GM21576 (cell line): ENCODE data around the gene VPS35.

ENCODE experiments used
- ATAC-seq: cut with Tn5 transposase; IDR thresholded peaks from one replicate; pipeline ENCODE4 v1.9.1; 2021; ENCODE audit warnings: mild to moderate bottlenecking, moderate library complexity; ENCODE audit not compliant: unreplicated experiment

VPS35 gene

GRCh38 chr16:46620266-46621005, 68.5 kb downstream of the VPS35 start:
- ATAC-seq, result no peak

GRCh38 chr16:46618516-46618915, 70.5 kb downstream of the VPS35 start:
- ATAC-seq, result no peak

- ATAC-seq, result no peak
Observed at GRCh38 chr16:46614006-46614405, 75.0 kb downstream of the VPS35 start.

- no peak for ATAC-seq
Observed at GRCh38 chr16:46613352-46613751, 75.6 kb downstream of the VPS35 start.

- peak; percentile 71 for ATAC-seq
Observed at GRCh38 chr16:46612121-46612520, 76.9 kb downstream of the VPS35 start.

GRCh38 chr16:46607529-46607928, 81.4 kb downstream of the VPS35 start:
- no peak for ATAC-seq

GRCh38 chr16:46606231-46606630, 82.7 kb downstream of the VPS35 start:
- ATAC-seq, result no peak
